ENCODE data around the gene PLXNA4.

PLXNA4 gene

DNA sequence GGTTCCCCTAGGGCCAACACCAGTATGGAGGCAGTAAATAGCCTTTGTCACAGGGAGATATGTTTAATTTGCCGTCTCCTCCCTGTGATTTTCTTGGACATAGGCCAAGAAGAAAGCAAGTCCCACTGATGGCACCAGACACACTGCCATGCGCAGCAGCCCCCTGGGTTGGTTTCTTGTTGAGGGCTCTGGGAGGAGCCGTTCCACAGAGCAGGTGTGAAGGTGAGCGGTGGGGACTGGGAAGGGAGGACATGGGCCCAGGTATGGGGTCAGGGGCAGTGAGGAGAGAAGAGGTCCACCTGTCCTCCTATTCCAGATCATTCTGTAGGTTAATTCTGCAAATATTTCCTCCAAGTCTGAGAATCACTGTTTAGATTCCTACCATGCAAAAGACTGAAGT, 376.1 kb downstream of the PLXNA4 start:
- Histone ChIP-seq H3K9ac (ENCODE audit: low read depth, low read length) (no peak overlapping the region), H3K27me3 (ENCODE audit: control insufficient read depth, insufficient read depth, low read length) (no peaks in the 10 kb centered on the region), H3K4me1 (ENCODE audit: control insufficient read depth, insufficient read depth, low read length) (no peaks in the 10 kb centered on the region), H3K36me3 (ENCODE audit: control insufficient read depth, insufficient read depth, low read length) (no peaks in the 10 kb centered on the region), H3K4me3 (ENCODE audit: low read depth, low read length) (no peak overlapping the region), H3K9me3 (ENCODE audit: control insufficient read depth, insufficient read depth, low read length) (no peaks in the 10 kb centered on the region), H3K27ac (ENCODE audit: low read depth, low read length) (no peak overlapping the region)

DNA sequence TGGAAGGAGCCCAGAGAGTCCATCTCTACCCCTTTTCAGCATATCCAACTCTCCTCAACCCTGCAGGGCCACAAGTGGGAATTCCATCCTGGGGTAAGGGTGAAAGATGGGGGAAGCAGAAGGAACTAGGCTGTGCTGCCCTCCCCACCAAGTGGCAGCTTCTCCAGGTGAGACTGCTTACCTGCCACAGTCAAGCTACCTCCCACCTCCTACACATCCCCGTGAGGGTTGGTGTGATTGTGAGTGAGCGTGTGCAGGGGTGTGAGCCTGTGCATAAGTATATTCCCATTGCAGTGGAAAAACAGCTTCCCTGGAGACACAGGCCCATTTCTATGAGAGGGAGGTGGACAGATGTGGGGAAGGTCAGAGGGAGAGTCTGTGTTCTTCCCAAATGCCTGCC, 376.6 kb downstream of the PLXNA4 start:
- no peaks in the 10 kb centered on the region for H3K4me1 ChIP-seq (ENCODE audit: control insufficient read depth, insufficient read depth, low read length)
- H3K4me3 ChIP-seq (ENCODE audit: low read depth, low read length), result no peak overlapping the region
- H3K9ac ChIP-seq (ENCODE audit: low read depth, low read length), result no peak overlapping the region
- H3K9me3 ChIP-seq (ENCODE audit: control insufficient read depth, insufficient read depth, low read length), result no peaks in the 10 kb centered on the region
- no peak overlapping the region for H3K27ac ChIP-seq (ENCODE audit: low read depth, low read length)
- H3K36me3 ChIP-seq (ENCODE audit: control insufficient read depth, insufficient read depth, low read length), result no peaks in the 10 kb centered on the region
- H3K27me3 ChIP-seq (ENCODE audit: control insufficient read depth, insufficient read depth, low read length), result no peaks in the 10 kb centered on the region

DNA sequence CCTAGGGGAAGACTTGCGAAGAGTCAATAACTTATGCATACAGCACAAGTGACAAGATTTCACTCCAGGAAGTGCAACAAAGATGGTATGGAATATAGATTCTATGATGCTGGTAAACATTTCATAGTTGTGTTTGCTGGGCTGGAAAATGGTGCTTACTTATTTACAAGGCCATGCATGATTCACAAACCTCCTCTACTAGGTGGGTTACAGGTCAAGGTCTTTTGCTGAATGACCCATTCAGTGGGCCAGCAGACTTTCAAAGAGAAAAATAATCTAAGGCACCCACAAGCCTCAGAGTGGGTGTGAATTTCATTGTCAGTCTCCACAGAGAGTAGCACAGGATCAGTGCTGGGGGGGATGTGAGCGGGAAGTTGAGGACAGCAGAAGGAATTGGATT, 378.5 kb downstream of the PLXNA4 start:
- no peaks in the 10 kb centered on the region for H3K9me3 ChIP-seq (ENCODE audit: control insufficient read depth, insufficient read depth, low read length)
- H3K4me3 ChIP-seq (ENCODE audit: low read depth, low read length), result no peak overlapping the region
- H3K36me3 ChIP-seq (ENCODE audit: control insufficient read depth, insufficient read depth, low read length), result no peaks in the 10 kb centered on the region
- no peak overlapping the region for H3K27ac ChIP-seq (ENCODE audit: low read depth, low read length)
- H3K9ac ChIP-seq (ENCODE audit: low read depth, low read length), result no peak overlapping the region
- no peaks in the 10 kb centered on the region for H3K4me1 ChIP-seq (ENCODE audit: control insufficient read depth, insufficient read depth, low read length)
- no peaks in the 10 kb centered on the region for H3K27me3 ChIP-seq (ENCODE audit: control insufficient read depth, insufficient read depth, low read length)

DNA sequence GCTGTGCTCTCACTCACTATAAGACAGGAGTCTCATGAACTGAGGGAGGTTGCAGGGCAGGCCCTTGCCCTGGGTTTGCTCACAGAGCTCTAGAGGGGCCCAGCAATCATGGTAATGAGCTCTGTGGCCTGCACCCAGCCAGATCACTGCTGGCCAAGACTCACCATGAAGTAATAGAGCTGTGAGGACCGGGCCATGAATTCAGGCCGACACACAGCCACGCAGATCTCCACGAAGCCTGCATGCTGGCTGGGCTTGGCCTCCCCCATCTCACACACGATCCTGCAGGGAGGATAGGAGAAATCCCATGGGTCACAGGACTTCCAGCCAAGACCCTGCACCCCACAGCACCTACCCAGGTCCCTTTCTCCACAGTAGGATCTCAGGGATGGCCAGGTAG, 382.4 kb downstream of the PLXNA4 start:
- no peak overlapping the region for H3K27ac ChIP-seq (ENCODE audit: low read depth, low read length)
- no peak overlapping the region for H3K4me3 ChIP-seq (ENCODE audit: low read depth, low read length)
- H3K9ac ChIP-seq (ENCODE audit: low read depth, low read length), result no peak overlapping the region
- H3K36me3 ChIP-seq (ENCODE audit: control insufficient read depth, insufficient read depth, low read length), result no peaks in the 10 kb centered on the region
- H3K4me1 ChIP-seq (ENCODE audit: control insufficient read depth, insufficient read depth, low read length), result peaks cover 17% of the 10 kb centered on the region
- no peaks in the 10 kb centered on the region; the same call in 1 of the 2 replicates for H3K27me3 ChIP-seq (ENCODE audit: control insufficient read depth, insufficient read depth, low read length)
- no peaks in the 10 kb centered on the region for H3K9me3 ChIP-seq (ENCODE audit: control insufficient read depth, insufficient read depth, low read length)

GRCh38 chr7:132192809-132193208, 383.5 kb downstream of the PLXNA4 start:
- no peaks in the 10 kb centered on the region; the same call in 1 of the 2 replicates for H3K27me3 ChIP-seq (ENCODE audit: control insufficient read depth, insufficient read depth, low read length)
- H3K9ac ChIP-seq (ENCODE audit: low read depth, low read length), result no peak overlapping the region
- H3K27ac ChIP-seq (ENCODE audit: low read depth, low read length), result no peak overlapping the region
- no peak overlapping the region for H3K4me3 ChIP-seq (ENCODE audit: low read depth, low read length)
- no peaks in the 10 kb centered on the region for H3K36me3 ChIP-seq (ENCODE audit: control insufficient read depth, insufficient read depth, low read length)
- peaks cover 23% of the 10 kb centered on the region for H3K4me1 ChIP-seq (ENCODE audit: control insufficient read depth, insufficient read depth, low read length)
- no peaks in the 10 kb centered on the region for H3K9me3 ChIP-seq (ENCODE audit: control insufficient read depth, insufficient read depth, low read length)

DNA sequence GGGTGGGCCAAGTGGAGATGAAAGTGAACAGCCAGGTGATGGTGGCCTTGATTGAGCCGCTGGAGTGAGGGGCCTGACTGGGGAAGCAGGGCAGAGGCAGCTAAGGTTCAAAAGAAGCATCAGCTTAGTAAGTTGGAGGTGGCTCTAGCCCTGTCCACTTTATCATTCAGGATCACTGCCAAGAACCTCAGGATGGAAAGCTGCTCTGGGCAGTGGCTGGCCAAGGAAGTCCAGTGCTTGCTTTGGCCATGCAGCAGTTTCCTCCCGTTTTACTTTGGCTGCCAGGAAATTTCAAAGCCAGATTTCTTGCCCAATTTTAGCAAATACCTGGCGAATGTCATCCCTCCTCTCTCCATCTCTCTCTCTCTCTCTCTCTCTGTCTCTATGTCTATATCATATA, 384.9 kb downstream of the PLXNA4 start:
- no peak overlapping the region for H3K27ac ChIP-seq (ENCODE audit: low read depth, low read length)
- H3K27me3 ChIP-seq (ENCODE audit: control insufficient read depth, insufficient read depth, low read length), result no peaks in the 10 kb centered on the region; the same call in 1 of the 2 replicates
- H3K36me3 ChIP-seq (ENCODE audit: control insufficient read depth, insufficient read depth, low read length), result no peaks in the 10 kb centered on the region
- peaks cover 2% of the 10 kb centered on the region; the same call in 1 of the 2 replicates for H3K9me3 ChIP-seq (ENCODE audit: control insufficient read depth, insufficient read depth, low read length)
- peaks cover 28% of the 10 kb centered on the region for H3K4me1 ChIP-seq (ENCODE audit: control insufficient read depth, insufficient read depth, low read length)
- no peak overlapping the region for H3K9ac ChIP-seq (ENCODE audit: low read depth, low read length)
- no peak overlapping the region for H3K4me3 ChIP-seq (ENCODE audit: low read depth, low read length)

DNA sequence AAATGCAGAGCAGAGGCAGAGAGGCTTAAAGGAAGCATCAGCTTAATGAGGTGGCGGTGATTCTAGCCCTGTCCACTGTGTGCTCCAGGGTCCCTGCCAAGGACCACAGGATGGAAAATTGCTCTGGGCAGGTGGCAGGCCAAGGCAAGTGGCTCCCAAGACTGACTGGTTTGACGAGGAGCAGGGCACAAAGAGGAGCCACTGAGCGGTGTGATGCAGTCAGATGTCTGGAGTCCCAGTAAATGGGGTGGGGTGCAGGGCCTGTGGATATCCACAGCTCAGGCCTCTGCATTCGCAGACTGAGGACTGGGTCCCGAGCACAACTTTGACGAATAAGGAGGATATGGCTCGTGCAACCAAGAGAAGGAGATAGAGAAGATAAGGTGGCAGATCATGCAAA, 385.6 kb downstream of the PLXNA4 start:
- Histone ChIP-seq H3K9me3 (ENCODE audit: control insufficient read depth, insufficient read depth, low read length) (peaks cover 2% of the 10 kb centered on the region; the same call in 1 of the 2 replicates), H3K9ac (ENCODE audit: low read depth, low read length) (no peak overlapping the region)

DNA sequence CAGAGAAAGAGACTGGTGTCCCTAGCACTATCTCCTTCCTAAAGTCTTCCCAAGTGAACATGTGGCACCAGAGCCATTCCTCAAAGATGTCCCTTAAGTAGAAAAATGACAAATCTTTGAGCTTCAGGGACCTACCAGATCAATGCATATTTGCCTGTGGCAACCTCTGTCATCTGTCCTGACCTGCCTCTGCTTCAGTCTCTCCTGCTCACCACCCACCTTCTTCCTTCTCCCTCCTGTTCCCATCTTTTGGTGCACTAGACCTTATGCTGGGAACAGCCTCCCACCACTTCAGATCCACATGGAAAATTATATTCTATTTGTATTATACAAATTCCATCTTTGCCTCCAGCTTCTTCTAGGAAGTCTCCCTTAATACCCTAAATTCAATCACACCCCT, 386.4 kb downstream of the PLXNA4 start:
- H3K4me3 ChIP-seq (ENCODE audit: low read depth, low read length), result no peak overlapping the region
- peaks cover 2% of the 10 kb centered on the region; the same call in 1 of the 2 replicates for H3K9me3 ChIP-seq (ENCODE audit: control insufficient read depth, insufficient read depth, low read length)
- H3K9ac ChIP-seq (ENCODE audit: low read depth, low read length), result no peak overlapping the region
- H3K4me1 ChIP-seq (ENCODE audit: control insufficient read depth, insufficient read depth, low read length), result peaks cover 28% of the 10 kb centered on the region
- no peaks in the 10 kb centered on the region; the same call in 1 of the 2 replicates for H3K27me3 ChIP-seq (ENCODE audit: control insufficient read depth, insufficient read depth, low read length)
- H3K36me3 ChIP-seq (ENCODE audit: control insufficient read depth, insufficient read depth, low read length), result no peaks in the 10 kb centered on the region
- no peak overlapping the region for H3K27ac ChIP-seq (ENCODE audit: low read depth, low read length)

More for the DNA sequence above, 385.6 kb downstream of the PLXNA4 start:
- Histone ChIP-seq H3K36me3 (ENCODE audit: control insufficient read depth, insufficient read depth, low read length) (no peaks in the 10 kb centered on the region), H3K27ac (ENCODE audit: low read depth, low read length) (no peak overlapping the region), H3K4me1 (ENCODE audit: control insufficient read depth, insufficient read depth, low read length) (peaks cover 28% of the 10 kb centered on the region), H3K27me3 (ENCODE audit: control insufficient read depth, insufficient read depth, low read length) (no peaks in the 10 kb centered on the region; the same call in 1 of the 2 replicates), H3K4me3 (ENCODE audit: low read depth, low read length) (no peak overlapping the region)

DNA sequence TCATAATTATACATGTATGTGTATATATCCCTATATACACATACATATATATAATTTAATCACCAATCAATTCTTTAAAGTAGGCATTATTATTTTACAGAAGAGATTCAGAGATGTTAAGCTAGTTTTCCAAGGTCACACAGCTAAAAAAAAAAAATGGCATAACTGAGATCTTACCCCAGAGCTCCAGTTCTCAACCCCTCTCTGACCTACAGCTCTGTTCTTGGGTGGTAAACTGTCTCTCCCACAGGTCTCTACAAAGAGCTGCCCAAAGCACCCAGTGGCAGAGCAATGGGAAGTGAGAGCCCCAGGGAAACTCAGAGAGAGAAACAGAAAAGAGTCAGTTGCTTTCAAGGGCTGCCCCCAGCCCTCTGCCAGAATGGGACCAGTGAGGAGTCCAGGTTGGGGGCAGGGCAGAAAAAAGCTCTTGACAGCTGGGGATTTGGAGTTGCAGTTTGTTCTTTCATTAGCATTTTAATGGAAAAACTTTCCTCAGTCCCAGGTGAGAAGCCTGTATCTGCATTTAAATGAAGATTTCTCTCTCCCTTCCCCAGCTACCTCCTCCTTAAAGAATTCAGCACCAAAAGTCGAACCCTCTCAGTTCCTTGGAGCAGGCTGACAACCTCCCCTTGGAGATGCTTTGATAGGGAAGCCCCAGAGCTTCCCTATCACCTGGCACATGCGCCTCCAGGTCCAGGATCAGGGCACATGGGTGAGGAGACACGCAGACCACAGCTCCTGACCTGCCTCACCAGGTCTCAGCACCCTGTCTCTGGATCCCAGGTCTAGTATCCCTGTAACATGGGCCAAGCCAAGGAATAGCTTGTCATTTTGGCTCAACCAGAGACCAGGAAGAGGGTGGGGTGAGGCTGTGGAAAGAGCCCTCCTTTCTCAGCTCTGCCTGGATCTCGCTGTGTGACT, 388.1 kb downstream of the PLXNA4 start:
- H3K4me1 ChIP-seq (ENCODE audit: control insufficient read depth, insufficient read depth, low read length), result peaks cover 36% of the 10 kb centered on the region
- H3K9me3 ChIP-seq (ENCODE audit: control insufficient read depth, insufficient read depth, low read length), result peaks cover 2% of the 10 kb centered on the region; the same call in 1 of the 2 replicates
- H3K9ac ChIP-seq (ENCODE audit: low read depth, low read length), result no peak overlapping the region
- H3K27ac ChIP-seq (ENCODE audit: low read depth, low read length), result peak overlapping the region; percentile 88
- 0 out of 2 replicates have a peak overlapping the region, but pooled peaks have one; percentile 12 for H3K4me3 ChIP-seq (ENCODE audit: low read depth, low read length)
- no peaks in the 10 kb centered on the region; the same call in 1 of the 2 replicates for H3K27me3 ChIP-seq (ENCODE audit: control insufficient read depth, insufficient read depth, low read length)
- H3K36me3 ChIP-seq (ENCODE audit: control insufficient read depth, insufficient read depth, low read length), result no peaks in the 10 kb centered on the region

- no peaks in the 10 kb centered on the region for H3K36me3 ChIP-seq (ENCODE audit: control insufficient read depth, insufficient read depth, low read length)
- peaks cover 2% of the 10 kb centered on the region; the same call in 1 of the 2 replicates for H3K9me3 ChIP-seq (ENCODE audit: control insufficient read depth, insufficient read depth, low read length)
- H3K9ac ChIP-seq (ENCODE audit: low read depth, low read length), result no peak overlapping the region
- H3K4me3 ChIP-seq (ENCODE audit: low read depth, low read length), result no peak overlapping the region
- H3K27ac ChIP-seq (ENCODE audit: low read depth, low read length), result peak overlapping the region; percentile 88
- H3K4me1 ChIP-seq (ENCODE audit: control insufficient read depth, insufficient read depth, low read length), result peaks cover 36% of the 10 kb centered on the region
- H3K27me3 ChIP-seq (ENCODE audit: control insufficient read depth, insufficient read depth, low read length), result no peaks in the 10 kb centered on the region; the same call in 1 of the 2 replicates
Measured at GRCh38 chr7:132187391-132187790, 388.9 kb downstream of the PLXNA4 start.

- H3K27ac ChIP-seq (ENCODE audit: low read depth, low read length), result no peak overlapping the region
- H3K36me3 ChIP-seq (ENCODE audit: control insufficient read depth, insufficient read depth, low read length), result no peaks in the 10 kb centered on the region
- H3K27me3 ChIP-seq (ENCODE audit: control insufficient read depth, insufficient read depth, low read length), result no peaks in the 10 kb centered on the region; the same call in 1 of the 2 replicates
- no peak overlapping the region for H3K4me3 ChIP-seq (ENCODE audit: low read depth, low read length)
- peaks cover 2% of the 10 kb centered on the region; the same call in 1 of the 2 replicates for H3K9me3 ChIP-seq (ENCODE audit: control insufficient read depth, insufficient read depth, low read length)
- H3K4me1 ChIP-seq (ENCODE audit: control insufficient read depth, insufficient read depth, low read length), result peaks cover 34% of the 10 kb centered on the region
- no peak overlapping the region for H3K9ac ChIP-seq (ENCODE audit: low read depth, low read length)
Measured at GRCh38 chr7:132185150-132185549, 391.1 kb downstream of the PLXNA4 start.
